Smooth muscle cell (in vitro differentiated cells): ENCODE data around the gene NFU1. TPM values are rescaled to one million over a fixed set of nuclear protein-coding genes. Genes with fewer than 3 reads are reported as not detected.

ENCODE experiments used
- DNase-seq: peaks from one replicate; lab custom pipeline; 2025; ENCODE audit not compliant: unreplicated experiment; lab: John Stamatoyannopoulos, UW
- H2AFZ ChIP-seq: fragments of 200-600 bp; sonication (generic); 2 replicates; pipeline ENCODE4 v1.6.0; 2016; ENCODE audit warnings: antibody characterized with exemption, low read depth, mild to moderate bottlenecking
- H3F3A ChIP-seq: fragments of 200-600 bp; sonication (generic); 2 replicates; pipeline ENCODE4 v1.6.0; 2017; ENCODE audit warnings: antibody characterized with exemption, low read depth
- H3K27ac ChIP-seq: fragments of 200-600 bp; sonication (generic); 2 replicates; pipeline ENCODE4 v1.5.1; 2016; ENCODE audit warnings: low read depth, mild to moderate bottlenecking
- H3K27me3 ChIP-seq: fragments of 200-600 bp; sonication (generic); 2 replicates; pipeline ENCODE4 v1.6.1; 2016; ENCODE audit warnings: low read depth, mild to moderate bottlenecking
- H3K36me3 ChIP-seq: fragments of 200-600 bp; sonication (generic); 2 replicates; pipeline ENCODE4 v1.5.1; 2016; ENCODE audit warnings: low read depth
- H3K4me1 ChIP-seq: fragments of 200-600 bp; sonication (generic); 2 replicates; pipeline ENCODE4 v1.5.1; 2016; ENCODE audit warnings: low read depth
- H3K4me2 ChIP-seq: fragments of 200-600 bp; sonication (generic); 2 replicates; pipeline ENCODE4 v1.6.0; 2016; ENCODE audit warnings: mild to moderate bottlenecking
- H3K4me3 ChIP-seq: fragments of 200-600 bp; sonication (generic); 2 replicates; pipeline ENCODE4 v1.5.1; 2016; ENCODE audit warnings: mild to moderate bottlenecking
- H3K79me2 ChIP-seq: fragments of 200-600 bp; sonication (generic); 2 replicates; pipeline ENCODE4 v1.6.0; 2016; ENCODE audit warnings: low read depth, mild to moderate bottlenecking
- H3K9ac ChIP-seq: fragments of 200-600 bp; sonication (generic); 2 replicates; pipeline ENCODE4 v1.6.0; 2016; ENCODE audit warnings: low read depth
- H3K9me3 ChIP-seq: fragments of 200-600 bp; sonication (generic); replicated peaks from 2 replicates; pipeline ENCODE4 v1.5.1; 2016; ENCODE audit warnings: low read depth
- H4K20me1 ChIP-seq: fragments of 200-600 bp; sonication (generic); 2 replicates; pipeline ENCODE4 v1.6.0; 2016; ENCODE audit warnings: low read depth
- WGBS: methylation state at CpG from one replicate; pipeline ENCODE4 v1.1.7; 2016; ENCODE audit warnings: low lambda C conversion rate; 5-methylcytosine and 5-hydroxymethylcytosine counted together
- polyA plus RNA-seq: library from polyadenylated mRNA; unstranded; fragments of >200 nt; fragmentation: Nextera tagmentation; extraction: Ambion mirVana; gene quantifications from 2 replicates; pipeline ENCODE4 v1.2.1, GENCODE V29; 2016
- total RNA-seq: library from RNA; depleted of rRNA; stranded (reverse); fragments of >200 nt; gene quantifications from 2 replicates; pipeline ENCODE4 v1.2.3, GENCODE V29; 2014
- TF ChIP-seq, protein P1 (sequence below): fragments of 200-600 bp; sonication (generic); IDR thresholded peaks from 2 replicates; pipeline ENCODE4 v1.5.1; 2017; ENCODE audit warnings: borderline replicate concordance, mild to moderate bottlenecking, antibody characterized with exemption; ENCODE audit not compliant: insufficient read depth, poor library complexity, severe bottlenecking

Gene NFU1
- total and polyA plus RNA-seq, 2 experiments from 2014 or later: 43.0 to 62.0 TPM

GRCh38 chr2:69456154-69456553, 18.9 kb upstream of the NFU1 start:
- H3K27ac ChIP-seq: no peak overlapping the region
- no peaks in the 10 kb centered on the region for H3K4me1 ChIP-seq
- H3F3A ChIP-seq: no peaks in the 10 kb centered on the region
- no peak overlapping the region for H3K4me2 ChIP-seq
- TF ChIP-seq, protein P1, sequence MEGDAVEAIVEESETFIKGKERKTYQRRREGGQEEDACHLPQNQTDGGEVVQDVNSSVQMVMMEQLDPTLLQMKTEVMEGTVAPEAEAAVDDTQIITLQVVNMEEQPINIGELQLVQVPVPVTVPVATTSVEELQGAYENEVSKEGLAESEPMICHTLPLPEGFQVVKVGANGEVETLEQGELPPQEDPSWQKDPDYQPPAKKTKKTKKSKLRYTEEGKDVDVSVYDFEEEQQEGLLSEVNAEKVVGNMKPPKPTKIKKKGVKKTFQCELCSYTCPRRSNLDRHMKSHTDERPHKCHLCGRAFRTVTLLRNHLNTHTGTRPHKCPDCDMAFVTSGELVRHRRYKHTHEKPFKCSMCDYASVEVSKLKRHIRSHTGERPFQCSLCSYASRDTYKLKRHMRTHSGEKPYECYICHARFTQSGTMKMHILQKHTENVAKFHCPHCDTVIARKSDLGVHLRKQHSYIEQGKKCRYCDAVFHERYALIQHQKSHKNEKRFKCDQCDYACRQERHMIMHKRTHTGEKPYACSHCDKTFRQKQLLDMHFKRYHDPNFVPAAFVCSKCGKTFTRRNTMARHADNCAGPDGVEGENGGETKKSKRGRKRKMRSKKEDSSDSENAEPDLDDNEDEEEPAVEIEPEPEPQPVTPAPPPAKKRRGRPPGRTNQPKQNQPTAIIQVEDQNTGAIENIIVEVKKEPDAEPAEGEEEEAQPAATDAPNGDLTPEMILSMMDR: no peak
- no peaks in the 10 kb centered on the region for H3K27me3 ChIP-seq
- no peak overlapping the region for H2AFZ ChIP-seq
- 99% methylated on average over 6 of the region's 7 CpGs for WGBS
- no peaks in the 10 kb centered on the region for H3K79me2 ChIP-seq
- H4K20me1 ChIP-seq: no peaks in the 10 kb centered on the region
- no peak overlapping the region for H3K4me3 ChIP-seq
- H3K9ac ChIP-seq: no peak overlapping the region
- no peak for DNase-seq
- H3K36me3 ChIP-seq: no peaks in the 10 kb centered on the region
- no peaks in the 10 kb centered on the region for H3K9me3 ChIP-seq

DNA sequence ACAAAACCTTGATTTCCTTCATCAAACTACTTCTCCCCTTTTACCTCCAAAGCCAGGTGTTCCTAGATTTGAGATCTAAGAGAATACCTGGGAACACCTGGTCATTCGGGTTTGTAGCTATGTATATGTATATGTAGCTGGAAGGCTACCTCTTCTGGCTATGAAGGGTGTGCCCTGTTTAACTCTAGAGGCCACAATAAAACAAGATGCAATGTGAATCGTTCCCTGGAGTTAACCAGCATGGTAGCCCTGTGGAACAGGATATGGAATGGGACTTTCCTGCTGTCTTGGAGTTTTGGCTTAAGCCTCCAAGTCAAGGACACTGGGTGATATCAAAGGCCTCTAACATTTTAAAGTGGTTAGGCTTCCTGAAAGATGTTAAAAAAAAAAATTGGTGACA, 17.7 kb upstream of the NFU1 start:
- Histone ChIP-seq H2AFZ (no peak overlapping the region), H3K27me3 (no peaks in the 10 kb centered on the region), H4K20me1 (no peaks in the 10 kb centered on the region), H3K9ac (no peak overlapping the region), H3K36me3 (no peaks in the 10 kb centered on the region), H3K79me2 (no peaks in the 10 kb centered on the region), H3K27ac (no peak overlapping the region), H3F3A (no peaks in the 10 kb centered on the region), H3K9me3 (no peaks in the 10 kb centered on the region), H3K4me3 (no peak overlapping the region), H3K4me2 (no peak overlapping the region), H3K4me1 (peaks cover 6% of the 10 kb centered on the region)
- TF ChIP-seq, protein P1: no peak
- WGBS: 97% methylated on average over 2 of the region's 2 CpGs
- DNase-seq: no peak

GRCh38 chr2:69453475-69454129, 16.4 kb upstream of the NFU1 start:
- H3K4me2 ChIP-seq: no peak overlapping the region
- TF ChIP-seq, protein P1: no peak
- H3K4me3 ChIP-seq: no peak overlapping the region
- H3K79me2 ChIP-seq: no peaks in the 10 kb centered on the region
- peaks cover 6% of the 10 kb centered on the region for H3K4me1 ChIP-seq
- H3K27ac ChIP-seq: no peak overlapping the region
- whole genome bisulfite sequencing: 92% methylated on average over 4 of the region's 4 CpGs
- H3K36me3 ChIP-seq: no peaks in the 10 kb centered on the region
- H4K20me1 ChIP-seq: no peaks in the 10 kb centered on the region
- no peak overlapping the region for H3K9ac ChIP-seq
- no peak overlapping the region for H2AFZ ChIP-seq
- DNase-seq: no peak
- H3F3A ChIP-seq: no peaks in the 10 kb centered on the region
- H3K27me3 ChIP-seq: no peaks in the 10 kb centered on the region
- no peaks in the 10 kb centered on the region for H3K9me3 ChIP-seq

DNA sequence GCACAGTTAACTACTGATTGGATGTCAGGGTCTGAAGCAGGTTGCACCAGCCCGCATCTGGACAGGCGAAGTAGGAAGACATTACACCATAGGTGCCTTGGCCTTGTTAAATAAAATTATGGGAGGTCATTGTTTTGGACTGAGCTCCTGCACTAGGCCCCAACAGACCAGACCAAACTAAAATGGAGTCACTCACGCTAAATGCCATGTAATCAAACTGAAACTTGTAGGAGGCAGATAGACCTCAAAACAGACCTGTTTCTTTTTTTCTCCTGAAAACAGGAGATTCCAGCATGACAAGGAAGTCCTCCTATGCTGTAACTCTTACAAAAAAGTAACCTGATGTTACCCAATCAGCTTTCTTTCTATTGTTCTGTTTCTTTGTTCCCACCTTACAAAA, 15.5 kb upstream of the NFU1 start:
- H3K9me3 ChIP-seq: no peaks in the 10 kb centered on the region
- WGBS: 99% methylated on average over 3 of the region's 3 CpGs
- no peaks in the 10 kb centered on the region for H3K79me2 ChIP-seq
- no peak for DNase-seq
- H3K4me3 ChIP-seq: no peak overlapping the region
- no peaks in the 10 kb centered on the region for H4K20me1 ChIP-seq
- H3F3A ChIP-seq: no peaks in the 10 kb centered on the region
- no peak overlapping the region for H2AFZ ChIP-seq
- TF ChIP-seq, protein P1: no peak
- no peak overlapping the region for H3K4me2 ChIP-seq
- H3K4me1 ChIP-seq: peaks cover 6% of the 10 kb centered on the region
- no peaks in the 10 kb centered on the region for H3K36me3 ChIP-seq
- no peak overlapping the region for H3K27ac ChIP-seq
- no peak overlapping the region for H3K9ac ChIP-seq
- no peaks in the 10 kb centered on the region for H3K27me3 ChIP-seq
